NCI-H774 (cell line): Measurements from ENCODE around the gene SERPINB3.
"Not testable (repeated sequence)": the region's sequence is repeated elsewhere in the genome, so short reads cannot be mapped to it uniquely, and the experiment has no call there.

Experiments
- DNase-seq: peaks from one replicate; lab custom pipeline; 2025; lab: John Stamatoyannopoulos, UW

The SERPINB3 gene

DNA sequence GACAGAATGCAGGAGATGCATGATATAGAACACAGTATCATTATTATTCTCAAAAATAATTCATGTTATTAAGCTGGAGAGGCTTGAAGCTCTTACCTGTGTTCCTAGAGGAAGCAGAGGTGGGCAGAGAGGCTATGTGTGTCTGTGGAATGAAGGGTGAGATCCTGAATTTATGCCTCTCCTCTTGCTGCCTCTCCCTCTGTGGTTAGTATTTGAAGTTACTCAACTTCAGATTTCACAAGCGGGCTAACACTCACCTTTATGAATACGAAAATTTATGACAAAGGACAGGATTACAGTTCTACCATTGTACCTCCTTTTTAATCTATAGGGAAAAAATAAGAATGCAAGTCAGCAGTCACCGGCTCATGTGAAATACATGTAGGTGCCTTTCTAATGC lies at the start of gene SERPINB3:
Gene SERPINB3 (minus strand): TSS at position 144 of the 400 bp plus-strand sequence. CDS start 677 bp downstream, outside the sequence.
- not testable (repeated sequence) for DNase-seq

DNA sequence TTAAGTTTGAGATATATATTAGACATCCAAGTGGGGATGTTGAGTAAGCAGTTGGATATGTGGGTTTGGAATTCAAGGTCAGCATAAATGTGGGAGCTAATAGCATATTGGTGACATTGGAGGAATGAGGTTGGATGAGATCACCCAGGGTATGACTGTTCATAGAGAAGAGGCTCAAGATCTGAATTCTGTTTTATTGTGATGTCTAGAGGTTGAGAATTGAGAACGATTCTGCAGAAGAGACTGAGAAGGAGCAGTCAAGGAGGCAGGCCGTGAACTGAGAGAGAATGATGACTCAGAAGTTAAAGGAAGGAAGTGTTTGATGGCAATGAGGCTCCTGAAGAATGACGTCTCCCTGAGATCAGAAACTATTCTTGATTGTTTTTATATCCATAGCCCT lies 47.0 kb upstream of the SERPINB3 start:
- DNase-seq = no peak

DNA sequence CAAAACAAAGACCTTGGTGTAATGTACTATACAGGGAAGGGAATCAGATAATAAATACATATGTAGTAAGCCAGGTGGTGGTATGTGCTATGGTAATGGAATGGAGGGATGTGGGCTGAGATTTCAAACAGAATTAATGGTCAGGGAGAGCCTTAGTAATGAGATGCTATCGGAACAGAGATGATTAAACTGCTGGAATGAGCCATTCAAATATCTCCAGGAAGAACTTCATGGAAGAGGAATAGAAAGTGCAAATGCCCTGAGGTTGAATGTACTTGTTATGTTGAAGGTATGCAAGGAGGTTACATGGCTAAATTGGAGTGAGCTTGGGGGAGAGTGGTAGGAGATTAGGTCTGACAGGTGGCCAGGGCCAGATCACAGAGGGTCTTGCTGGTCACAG lies 46.1 kb upstream of the SERPINB3 start:
- no peak for DNase-seq

DNA sequence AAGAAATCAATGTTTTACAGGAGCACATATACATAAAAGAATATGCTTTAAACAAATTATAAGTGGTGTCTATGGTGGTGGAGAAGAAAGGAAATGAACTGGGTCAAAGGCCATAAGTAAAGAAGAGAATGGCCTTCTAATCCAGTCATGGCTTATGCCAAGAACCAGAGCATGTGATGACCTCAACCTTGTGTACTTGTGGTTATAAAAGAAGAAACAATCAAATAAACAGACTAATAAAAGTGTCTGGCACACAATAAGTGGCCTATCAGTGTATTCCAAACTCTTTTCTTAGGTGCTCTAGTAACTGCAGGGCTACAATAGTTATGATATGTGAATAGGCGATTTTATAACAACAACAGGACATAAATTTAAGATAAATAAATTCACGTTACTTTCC lies 43.7 kb upstream of the SERPINB3 start:
- no peak for DNase-seq

DNA sequence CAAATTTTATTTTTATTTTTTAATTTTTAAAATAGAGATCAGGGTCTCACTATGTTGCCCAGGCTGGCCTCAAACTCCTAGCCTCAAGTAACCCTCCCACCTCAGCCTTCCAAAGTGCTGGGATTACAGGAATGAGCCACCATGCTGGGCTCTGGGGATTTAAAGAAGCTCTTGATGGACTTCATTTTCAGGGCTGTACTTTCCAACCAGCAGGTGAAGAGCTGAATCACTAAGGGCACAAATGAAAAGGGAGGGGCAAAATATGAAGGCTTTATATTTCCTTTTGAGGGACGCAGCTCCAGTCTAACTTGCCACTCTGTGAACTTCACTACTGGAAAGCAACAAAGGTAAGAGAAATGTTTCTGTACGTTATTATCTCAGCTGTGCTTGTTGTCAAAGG lies 41.0 kb upstream of the SERPINB3 start, which contains the start of gene SERPINB11:
Gene SERPINB11 (plus strand): TSS at position 301 of the 400 bp plus-strand sequence. CDS start 7,234 bp downstream, outside the sequence.
- DNase-seq = no peak

DNA sequence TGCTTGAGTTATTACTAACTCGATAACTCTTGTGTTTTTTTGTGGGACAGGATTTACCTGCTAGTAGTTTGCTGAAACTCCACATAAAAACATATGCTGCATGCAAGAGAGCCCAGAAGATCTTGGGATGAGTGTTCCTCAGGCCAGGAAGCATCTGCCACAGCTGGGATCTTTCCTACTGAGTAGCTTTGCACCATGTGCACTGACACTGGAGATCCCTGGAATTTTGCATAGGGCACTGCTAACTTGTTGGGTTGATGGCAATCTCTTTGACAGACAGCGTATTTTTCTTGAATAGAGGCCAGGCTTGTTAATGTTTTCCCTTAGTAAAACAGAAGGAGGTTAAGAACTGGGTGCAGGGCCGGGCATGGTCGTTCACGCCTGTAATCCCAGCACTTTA lies 40.3 kb upstream of the SERPINB3 start:
- no peak for DNase-seq

DNA sequence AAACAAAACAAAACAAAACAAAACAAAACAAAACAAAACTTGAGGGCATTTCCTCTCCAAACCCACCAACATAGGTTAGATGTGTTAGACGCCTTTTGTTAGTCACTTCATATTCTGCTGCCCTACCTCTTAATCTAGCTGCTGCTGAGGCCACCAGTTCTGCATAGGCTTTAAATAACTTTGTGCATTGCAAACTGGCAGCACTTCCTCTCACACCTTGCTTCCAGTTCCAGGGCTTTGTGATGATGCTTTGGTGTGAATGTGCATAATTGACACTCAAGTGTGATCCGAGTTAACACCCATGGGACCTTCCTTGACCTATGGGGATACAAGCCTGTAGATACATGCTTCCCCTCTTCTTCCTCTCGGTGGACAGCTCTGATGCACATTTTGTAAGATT lies 38.8 kb upstream of the SERPINB3 start:
- no peak for DNase-seq

DNA sequence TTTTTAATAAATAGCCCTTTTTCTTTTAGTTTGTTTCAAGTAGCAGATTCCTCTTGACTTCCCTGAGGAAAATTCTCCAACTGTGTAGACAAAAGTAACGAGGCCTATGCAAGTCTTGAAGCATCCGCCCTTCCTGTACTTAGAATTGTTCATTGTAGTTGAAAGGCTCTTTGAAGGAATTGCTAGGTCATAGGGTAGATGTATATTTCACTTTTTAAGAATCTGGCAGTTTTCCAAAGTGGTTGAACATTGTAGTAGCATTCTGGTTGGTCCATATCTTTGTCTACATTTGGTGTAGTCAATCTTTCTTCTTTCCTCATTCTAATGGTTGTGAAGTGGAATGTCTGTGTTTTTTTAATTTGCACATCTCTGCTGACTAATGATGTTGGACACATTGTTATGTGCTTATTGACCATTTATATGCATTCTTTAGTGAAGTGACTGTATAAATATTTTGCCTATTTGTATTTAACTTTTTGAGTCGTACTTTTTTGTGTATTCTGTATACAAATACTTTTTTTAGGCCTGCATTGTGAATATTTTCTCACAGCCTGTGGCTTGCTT lies 35.5 kb upstream of the SERPINB3 start:
- no peak for DNase-seq

DNA sequence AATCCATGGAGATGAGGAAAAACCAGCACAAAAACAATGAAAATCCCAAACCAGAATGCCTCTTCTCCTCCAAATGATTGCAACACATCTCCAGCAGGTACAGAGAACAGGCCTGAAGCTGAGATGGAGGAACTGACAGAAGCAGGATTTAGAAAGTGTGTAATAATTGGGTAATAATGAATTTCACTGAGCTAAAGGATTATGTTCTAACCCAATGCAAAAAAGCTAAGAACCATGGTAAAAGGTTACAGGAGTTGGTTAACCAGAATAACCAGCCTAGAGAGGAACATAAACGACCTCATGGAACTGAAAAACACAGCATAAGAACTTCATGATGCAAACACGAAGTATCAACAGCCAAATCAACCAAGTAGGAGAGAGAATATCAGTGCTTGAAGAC lies 27.4 kb upstream of the SERPINB3 start:
- no peak for DNase-seq

DNA sequence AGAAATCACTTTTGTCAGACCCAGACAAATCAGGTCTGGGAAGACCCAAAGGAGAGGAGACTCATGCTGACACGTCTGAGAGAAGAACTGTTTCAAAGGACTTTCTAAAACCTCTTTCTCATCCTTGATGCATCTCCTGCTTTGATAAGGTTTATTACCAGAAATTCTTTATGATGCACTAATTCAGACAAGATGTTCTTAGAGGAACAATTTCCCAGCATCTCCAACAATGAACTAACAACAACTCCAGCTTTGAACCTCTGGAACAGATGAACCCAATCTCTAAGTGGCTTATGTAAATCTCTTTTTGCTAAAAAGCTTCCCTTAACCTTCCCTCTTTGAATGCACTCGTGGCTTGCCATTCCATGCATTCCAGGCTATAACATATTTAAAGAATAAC lies 25.2 kb upstream of the SERPINB3 start:
- DNase-seq = no peak

DNA sequence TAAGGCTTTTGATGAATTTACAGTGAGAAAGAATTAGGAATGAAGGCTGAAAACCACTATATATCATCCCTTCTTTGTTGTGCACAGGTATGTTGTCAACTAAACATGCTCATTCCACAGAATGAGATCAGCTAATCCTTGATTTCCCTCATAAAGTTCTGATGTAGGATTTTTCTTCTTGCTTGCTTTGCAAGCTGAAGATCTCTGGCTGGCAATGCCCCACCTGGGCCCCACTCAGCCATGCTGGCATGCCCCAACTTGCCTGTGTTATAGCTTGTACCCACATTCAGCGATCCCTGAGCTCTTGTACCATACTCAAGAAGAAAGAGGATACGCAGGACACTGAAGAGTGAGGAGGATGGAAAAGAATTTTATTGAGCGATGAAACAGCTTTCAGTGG lies 23.0 kb upstream of the SERPINB3 start:
- no peak for DNase-seq

DNA sequence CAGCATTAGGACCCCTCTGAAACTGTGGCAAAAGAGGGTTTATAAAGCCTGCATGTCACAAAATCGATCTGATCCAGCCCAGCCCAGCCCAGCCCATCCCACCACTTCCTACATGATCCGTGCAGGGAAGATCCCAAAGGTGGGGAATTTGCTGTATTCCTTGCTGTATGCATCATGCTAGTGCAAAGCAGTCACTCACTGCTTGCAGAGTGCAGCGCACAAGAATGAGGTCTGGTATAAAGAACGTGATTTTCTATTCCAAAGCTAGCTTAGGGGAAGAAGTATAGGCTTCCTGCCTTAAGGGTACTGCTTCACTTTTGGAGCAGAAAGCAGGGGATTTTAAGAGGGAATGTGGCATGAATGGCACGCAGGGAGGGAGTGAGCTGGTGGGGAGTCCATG lies 22.2 kb upstream of the SERPINB3 start:
- DNase-seq = no peak

DNA sequence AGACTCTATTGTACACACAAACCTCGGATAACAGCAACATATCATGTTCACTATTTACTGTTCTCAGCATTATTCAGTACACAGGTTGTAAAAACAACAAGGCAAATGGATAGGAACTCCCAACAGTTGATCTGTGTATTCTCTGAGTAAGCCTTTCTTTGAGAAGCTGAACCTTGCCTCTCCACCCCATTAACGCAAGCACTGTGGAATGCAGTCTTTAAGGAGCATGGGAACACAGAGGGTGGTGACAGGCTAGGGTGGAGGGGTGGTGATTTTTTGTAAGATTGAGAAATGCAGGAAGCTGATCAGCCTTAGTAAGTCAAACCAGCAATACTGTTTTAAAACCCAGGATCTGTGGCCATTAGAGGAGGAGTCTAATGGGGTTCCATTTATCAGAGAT lies 21.5 kb upstream of the SERPINB3 start:
- no peak for DNase-seq

DNA sequence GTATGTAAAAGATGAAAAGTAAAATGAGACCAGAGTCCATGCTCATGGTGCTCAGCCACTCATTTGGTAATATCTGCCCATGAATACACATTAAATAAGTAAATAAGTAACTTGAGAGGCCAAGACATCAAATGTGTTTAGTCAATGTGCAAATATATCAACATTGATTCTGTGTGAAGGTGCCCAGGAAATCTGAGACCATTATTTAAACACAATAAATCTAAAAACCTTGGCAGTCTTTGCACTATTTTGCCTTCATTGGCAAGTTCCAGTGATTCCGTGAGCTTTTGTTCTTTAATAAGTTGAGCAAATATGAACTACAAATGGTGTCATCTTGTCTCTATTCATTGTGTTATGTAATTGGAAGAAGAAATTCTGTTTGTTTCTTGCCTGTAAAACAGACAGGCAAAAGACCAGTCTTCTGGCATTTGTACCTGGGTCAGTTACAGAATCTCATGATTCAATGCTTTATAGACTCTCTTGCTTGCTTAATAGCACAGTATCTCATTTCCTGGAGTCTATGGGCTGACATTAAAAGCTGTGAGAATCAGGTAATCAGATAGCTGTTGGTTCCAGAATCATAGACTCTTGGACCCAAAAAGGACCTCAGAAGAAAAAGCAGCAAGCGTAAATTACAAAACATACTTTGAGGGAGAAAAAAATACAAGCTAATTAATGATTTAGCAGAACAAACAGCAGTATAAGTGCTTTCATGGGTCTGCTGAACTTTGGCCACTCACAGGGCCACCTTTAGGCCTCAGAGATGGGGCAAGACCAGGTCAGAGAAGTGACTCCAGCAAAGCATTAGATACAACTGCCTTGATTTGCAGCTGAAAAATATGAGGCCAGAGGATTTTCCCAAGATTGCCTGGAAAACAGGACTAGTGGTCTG lies 20.0 kb upstream of the SERPINB3 start:
- peak; percentile 38 for DNase-seq

DNA sequence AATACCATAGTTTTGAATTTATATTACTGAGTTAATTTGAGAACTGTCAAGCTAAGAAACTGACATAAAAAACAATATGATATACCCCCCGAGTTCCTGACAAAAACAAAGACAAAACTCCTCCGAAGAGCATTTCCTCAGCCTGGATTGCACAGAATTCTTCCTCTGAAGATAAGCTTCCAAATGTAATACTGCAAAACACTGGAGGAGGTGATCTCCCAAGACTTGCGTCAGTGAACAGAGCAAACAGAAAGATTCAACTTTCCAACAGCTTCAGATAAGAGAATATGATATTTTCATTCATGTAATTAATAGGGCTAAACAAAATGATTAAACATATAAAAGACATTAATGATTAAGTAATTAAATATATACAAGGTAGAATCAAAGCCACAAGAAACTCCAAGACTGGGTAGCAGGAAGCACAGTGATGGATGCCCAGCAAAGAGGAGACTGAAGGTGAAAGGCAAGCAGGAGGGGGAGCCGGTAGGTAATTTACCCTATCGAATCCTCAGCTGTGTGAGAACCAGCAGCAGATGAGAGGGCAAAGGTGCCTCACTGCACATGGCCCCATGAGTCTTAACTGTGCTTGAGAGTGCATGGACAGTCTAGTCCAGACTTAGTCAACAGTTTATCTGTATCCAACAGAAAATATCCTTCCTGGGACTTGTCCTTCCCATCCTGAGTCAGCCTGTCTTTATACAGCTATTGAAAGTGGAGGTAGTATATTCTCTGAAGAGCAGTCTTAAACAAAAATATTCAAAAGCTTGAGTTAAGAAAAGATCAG lies 18.3 kb upstream of the SERPINB3 start:
- no peak for DNase-seq

DNA sequence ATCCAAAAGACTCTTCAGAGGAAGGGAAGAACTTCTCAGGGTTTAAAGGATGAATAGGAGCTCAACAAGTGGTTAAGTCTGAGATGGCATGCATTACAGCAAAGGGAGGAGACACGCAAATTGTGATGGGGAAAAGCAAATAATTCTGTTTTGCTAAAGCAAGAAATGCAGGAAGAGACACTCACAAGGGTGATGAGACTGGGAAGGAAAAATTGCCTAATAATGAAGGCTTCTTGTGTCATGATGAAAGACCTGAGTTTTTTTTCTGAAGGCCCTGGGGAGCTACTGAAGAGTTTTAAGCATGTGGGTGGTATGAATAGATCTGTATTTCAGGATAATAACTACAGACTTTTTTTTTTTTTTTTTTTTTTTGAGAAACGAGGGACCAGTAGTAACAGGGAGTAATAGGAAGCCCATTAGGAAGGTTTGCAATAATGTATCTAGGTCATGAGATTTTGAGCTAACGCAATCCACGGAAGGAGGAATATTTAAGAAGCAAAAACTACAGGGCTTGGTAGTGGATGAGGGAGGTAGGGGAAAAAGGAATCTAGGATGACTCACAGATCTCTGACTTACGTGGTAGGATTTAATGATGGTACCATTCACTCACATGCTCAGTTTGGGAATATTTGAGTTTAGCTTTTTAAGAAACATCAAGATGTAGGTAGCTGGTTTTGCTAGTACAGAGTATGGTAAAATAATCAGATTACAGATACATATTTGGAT lies 16.0 kb upstream of the SERPINB3 start:
- DNase-seq = no peak

DNA sequence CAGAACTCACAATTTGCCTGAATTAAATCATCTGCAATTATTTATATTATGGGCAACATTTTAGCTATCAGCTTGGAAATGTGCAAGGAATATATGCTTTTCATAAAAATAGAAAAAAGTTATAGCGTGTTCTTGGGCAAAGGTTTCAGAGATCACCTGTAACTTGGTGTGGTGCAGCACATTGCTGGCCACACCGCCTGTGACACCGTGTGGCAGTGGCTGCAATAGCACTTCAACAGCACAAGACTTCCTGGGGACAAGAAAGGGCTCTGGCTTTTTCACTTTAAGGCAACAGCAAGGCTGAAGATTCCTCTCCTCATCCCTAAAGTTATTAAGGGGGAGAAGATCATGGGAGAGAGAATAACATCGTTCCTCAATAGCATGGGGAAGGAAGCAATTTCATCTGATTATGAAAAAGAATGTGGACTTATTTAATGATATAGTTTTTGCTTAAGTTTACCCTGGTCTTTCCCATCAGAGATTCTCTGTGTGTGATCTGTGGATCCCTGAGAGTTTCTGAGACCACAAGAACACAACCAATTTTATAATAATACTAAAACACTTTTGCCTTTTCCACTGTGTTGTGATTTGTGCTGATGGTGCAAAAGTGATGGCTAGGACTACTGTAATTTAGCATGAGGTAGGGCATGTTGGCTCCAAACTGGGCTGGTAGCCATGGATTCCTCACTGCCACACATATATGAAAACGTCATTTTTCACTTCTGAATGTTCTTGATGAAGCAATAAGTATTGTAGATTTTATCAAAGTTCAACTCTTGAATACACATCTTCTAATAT lies 15.0 kb upstream of the SERPINB3 start:
- no peak for DNase-seq

DNA sequence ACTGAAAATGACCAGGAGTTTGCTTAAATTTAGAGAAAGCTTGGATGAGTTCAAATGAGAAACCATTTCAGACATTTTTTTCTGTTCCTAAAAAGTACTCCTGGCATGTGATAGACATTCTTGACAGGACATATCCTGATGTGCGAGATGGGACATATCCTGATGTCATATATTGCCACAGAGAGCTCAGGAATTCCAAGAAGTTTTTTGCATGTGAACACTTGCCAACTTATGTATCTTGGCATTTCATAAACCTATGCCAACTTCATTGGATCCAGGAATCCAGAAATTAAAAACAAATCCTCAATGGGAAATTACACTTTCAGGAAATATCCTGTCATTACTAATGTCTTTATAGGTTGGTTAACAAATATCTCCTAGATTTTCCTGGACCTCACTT lies 2.9 kb upstream of the SERPINB3 start:
- no peak for DNase-seq

DNA sequence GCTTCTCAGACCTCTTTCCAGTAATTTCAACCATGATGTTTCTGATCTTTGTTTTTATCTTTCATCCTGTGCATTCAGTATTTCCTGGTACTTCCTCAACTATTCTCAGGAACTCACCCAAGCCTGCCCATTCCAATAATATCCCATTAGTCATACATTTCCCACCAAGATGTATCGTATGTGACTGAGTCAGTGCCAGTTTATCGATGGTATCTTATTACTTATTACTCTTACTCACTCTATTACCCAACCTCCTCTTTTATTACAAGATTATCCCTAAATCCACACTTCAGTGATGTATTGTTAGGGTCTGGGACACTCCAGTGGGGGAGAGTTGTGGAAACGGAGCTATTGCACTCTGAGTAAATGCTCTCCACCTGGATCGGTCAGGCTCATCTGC lies 2.8 kb downstream of the SERPINB3 start:
- not testable (repeated sequence) for DNase-seq

DNA sequence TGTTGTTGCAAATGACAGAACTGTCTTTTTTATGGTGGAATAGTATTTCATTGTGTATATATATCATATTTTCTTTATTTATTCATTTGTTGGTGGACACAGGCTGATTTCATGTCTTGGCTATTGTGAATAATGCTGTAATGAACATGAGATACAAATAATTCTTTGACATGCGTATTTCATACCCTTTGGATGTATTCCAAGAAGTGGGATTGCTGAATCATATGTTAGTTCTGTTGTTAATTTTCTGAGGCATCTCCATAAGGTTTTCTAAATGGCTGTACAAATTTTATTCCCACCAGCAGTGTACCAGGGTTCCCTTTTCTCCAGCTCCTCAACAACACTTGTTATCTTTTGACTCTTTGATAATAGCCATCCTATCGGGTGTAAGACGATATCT lies 11.4 kb downstream of the SERPINB3 start:
- DNase-seq = not testable (repeated sequence)

DNA sequence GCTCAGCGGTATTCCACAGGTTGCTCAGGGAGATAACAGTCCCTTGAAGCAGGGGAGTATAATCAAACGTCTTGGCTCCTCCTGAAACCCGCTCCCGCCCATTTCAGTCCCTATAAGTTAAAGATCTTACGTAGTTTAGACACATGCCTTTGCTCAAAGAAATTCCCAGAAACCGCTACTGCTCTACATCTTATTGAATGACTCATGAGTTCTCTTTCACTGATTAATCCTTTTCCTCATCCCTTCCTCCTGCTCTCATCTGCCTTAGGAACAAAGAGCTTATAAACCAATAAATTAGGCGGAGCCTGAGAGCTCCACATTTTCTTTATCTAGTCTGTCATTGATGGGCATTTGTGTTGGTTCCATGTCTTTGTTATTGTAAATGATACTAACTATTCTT lies 13.5 kb downstream of the SERPINB3 start:
- DNase-seq = no peak
